Breast epithelium (tissue), 4 donors: ENCODE measurements around the gene MAL. TPM values are rescaled to one million over a fixed set of nuclear protein-coding genes. Genes with fewer than 3 reads are reported as not detected.

Experiments
- DNase-seq, 2 donors: peaks; one replicate each; pipeline ENCODE4 v3.0.0-alpha.2; 2019; ENCODE audit warnings: low spot score in 2 of 2
- H3K27ac ChIP-seq, 2 donors: fragments of 200-600 bp; sonication (generic) in 1 of 2; one replicate each; pipeline ENCODE4 v1.5.1; 2016 to 2019; ENCODE audit warnings: mild to moderate bottlenecking in 1 of 2
- H3K27me3 ChIP-seq, 2 donors: fragments of 200-600 bp; sonication (generic) in 1 of 2; one replicate each; pipeline versions ENCODE4 v1.5.1 to v1.6.0; 2017 to 2019; ENCODE audit warnings: control low read depth in 1 of 2, mild to moderate bottlenecking in 1 of 2
- H3K36me3 ChIP-seq: fragments of 200-600 bp; one replicate; pipeline ENCODE4 v1.5.1; 2019
- H3K4me1 ChIP-seq, 2 donors: fragments of 200-600 bp; sonication (generic); one replicate each; pipeline ENCODE4 v1.5.1; 2016 to 2019; ENCODE audit warnings: control low read depth in 1 of 2
- H3K4me3 ChIP-seq, 3 donors: fragments of 200-600 bp; sonication (generic); 1 replicate in 2 of 3; 2 replicates in 1 of 3; pipeline ENCODE4 v1.5.1; 2016 to 2019; ENCODE audit warnings: mild to moderate bottlenecking in 3 of 3, moderate library complexity in 2 of 3
- H3K9me3 ChIP-seq, 2 donors: fragments of 200-600 bp; sonication (generic) in 1 of 2; one replicate each; pipeline ENCODE4 v1.5.1; 2016 to 2019; ENCODE audit warnings: control low read depth in 1 of 2
- CTCF ChIP-seq, 3 donors: fragments of 450-650 bp; IDR thresholded peaks; one replicate each; pipeline ENCODE4 v1.5.1; 2016 to 2017; ENCODE audit warnings: antibody characterized with exemption in 3 of 3, mild to moderate bottlenecking in 3 of 3, moderate library complexity in 3 of 3
- POLR2A ChIP-seq: fragments of 450-650 bp; IDR thresholded peaks from one replicate; pipeline ENCODE4 v1.6.1; 2016; ENCODE audit warnings: antibody characterized with exemption, mild to moderate bottlenecking, moderate library complexity
- POLR2AphosphoS5 ChIP-seq, 3 donors: sonication (generic); formaldehyde crosslinking; IDR thresholded peaks; one replicate each; pipeline ENCODE4 v1.6.1; 2017; ENCODE audit warnings: antibody characterized with exemption in 3 of 3
- intact Hi-C: fragments of 100-400 bp; cut with DNase I; formaldehyde crosslinking; loops from one replicate; pipeline ENCODE4 v1.15.1; 2023; ENCODE audit warnings: low total_unique reads
- total RNA-seq, 3 donors: library from RNA; depleted of rRNA; stranded (reverse); fragments of >200 nt; gene quantifications; one replicate each; pipeline ENCODE4 v1.1.0, GENCODE V29; 2016

Gene MAL
- total RNA-seq, 3 donors from 2014 or later: 0.32 to 2.3 TPM; not detected in 1

GRCh38 chr2:95039978-95040377, 14.5 kb downstream of the MAL start:
- no peaks in the 10 kb centered on the region for H3K36me3 ChIP-seq
- no peaks in the 10 kb centered on the region for H3K27me3 ChIP-seq
- H3K4me3 ChIP-seq: no peak overlapping the region
- H3K4me1 ChIP-seq: peaks cover 0 to 4% of the 10 kb centered on the region in 2 donors
- no peak for DNase-seq
- intact Hi-C loops: no loop called here
- no peak overlapping the region for H3K27ac ChIP-seq
- TF ChIP-seq POLR2A (no peak), POLR2AphosphoS5 (IDR thresholded peaks at IDR 0.05) (no peak), CTCF (IDR thresholded peaks at IDR 0.05) (no peak)
- no peaks in the 10 kb centered on the region for H3K9me3 ChIP-seq

- intact Hi-C loops: no loop called here
- no peak for DNase-seq
- TF ChIP-seq CTCF (IDR thresholded peaks at IDR 0.05) (no peak), POLR2A (no peak), POLR2AphosphoS5 (IDR thresholded peaks at IDR 0.05) (no peak)
Measured at GRCh38 chr2:95040426-95040825, 14.9 kb downstream of the MAL start.

GRCh38 chr2:95041060-95041823, 15.7 kb downstream of the MAL start:
- no peaks in the 10 kb centered on the region for H3K27me3 ChIP-seq
- no peak overlapping the region for H3K4me3 ChIP-seq
- no peaks in the 10 kb centered on the region for H3K9me3 ChIP-seq
- peaks cover 0 to 4% of the 10 kb centered on the region in 2 donors for H3K4me1 ChIP-seq
- intact Hi-C loops: no loop called here
- no peak for DNase-seq
- no peaks in the 10 kb centered on the region for H3K36me3 ChIP-seq
- TF ChIP-seq CTCF (IDR thresholded peaks at IDR 0.05) (no peak), POLR2A (no peak), POLR2AphosphoS5 (IDR thresholded peaks at IDR 0.05) (no peak)
- H3K27ac ChIP-seq: no peak overlapping the region

More at GRCh38 chr2:95040426-95040825, 14.9 kb downstream of the MAL start:
- Histone ChIP-seq H3K4me1 (peaks cover 0 to 4% of the 10 kb centered on the region in 2 donors), H3K36me3 (no peaks in the 10 kb centered on the region), H3K27ac (no peak overlapping the region), H3K4me3 (no peak overlapping the region), H3K9me3 (no peaks in the 10 kb centered on the region), H3K27me3 (no peaks in the 10 kb centered on the region)

GRCh38 chr2:95041824-95042442, 16.4 kb downstream of the MAL start:
- no peak for TF ChIP-seq POLR2A
- no peak for TF ChIP-seq POLR2AphosphoS5 (IDR thresholded peaks at IDR 0.05)
- TF ChIP-seq CTCF (IDR thresholded peaks at IDR 0.05): no peak
- no peaks in the 10 kb centered on the region for H3K27me3 ChIP-seq
- H3K4me3 ChIP-seq: no peak overlapping the region
- H3K4me1 ChIP-seq: peaks cover 0 to 4% of the 10 kb centered on the region in 2 donors
- no peak for DNase-seq
- intact Hi-C loops: no loop called here
- H3K27ac ChIP-seq: no peak overlapping the region
- H3K9me3 ChIP-seq: no peaks in the 10 kb centered on the region
- H3K36me3 ChIP-seq: no peaks in the 10 kb centered on the region
